SJSA1 (cell line): Measurements from ENCODE around the gene C2orf42. TPM values are rescaled to one million over a fixed set of nuclear protein-coding genes. Genes with fewer than 3 reads are reported as not detected.
"Not testable (repeated sequence)": the region's sequence is repeated elsewhere in the genome, so short reads cannot be mapped to it uniquely, and the experiment has no call there.

ENCODE experiments used
- DNase-seq, 2 experiments: peaks; one replicate each; pipeline ENCODE4 v3.0.0-alpha.2; 2015 to 2020; ENCODE audit warnings: low spot score in 2 of 2, low read depth in 1 of 2
- H3K27ac ChIP-seq: fragments of 250-450 bp; sonication (Bioruptor Pico); 2 replicates; pipeline ENCODE4 v1.5.1; 2020; ENCODE audit warnings: mild to moderate bottlenecking, moderate library complexity
- H3K27me3 ChIP-seq: fragments of 250-450 bp; sonication (Bioruptor Pico); replicated peaks from 2 replicates; pipeline ENCODE4 v1.5.1; 2020; ENCODE audit warnings: mild to moderate bottlenecking, moderate library complexity
- H3K36me3 ChIP-seq: fragments of 250-450 bp; sonication (Bioruptor Pico); 2 replicates; pipeline ENCODE4 v1.5.1; 2020; ENCODE audit warnings: mild to moderate bottlenecking
- H3K4me1 ChIP-seq: fragments of 250-450 bp; sonication (Bioruptor Pico); replicated peaks from 2 replicates; pipeline ENCODE4 v1.6.1; 2021; ENCODE audit warnings: mild to moderate bottlenecking
- H3K4me3 ChIP-seq: fragments of 250-450 bp; sonication (Bioruptor Pico); 2 replicates; pipeline ENCODE4 v1.5.1; 2020; ENCODE audit warnings: mild to moderate bottlenecking
- H3K9me3 ChIP-seq: fragments of 250-450 bp; sonication (Bioruptor Pico); replicated peaks from 2 replicates; pipeline ENCODE4 v1.5.1; 2020; ENCODE audit warnings: mild to moderate bottlenecking
- total RNA-seq: library from RNA; depleted of rRNA; stranded (reverse); fragments of >200 nt; shearing (Covaris generic); gene quantifications from 2 replicates; pipeline ENCODE4 v1.2.3, GENCODE V29; 2014

Gene C2orf42
- total RNA-seq, 1 experiment from 2014 or later = 13.7 TPM

- H3K27me3 ChIP-seq = no peaks in the 10 kb centered on the region
- no peaks in the 10 kb centered on the region for H3K36me3 ChIP-seq
- H3K4me3 ChIP-seq = no peak overlapping the region
- H3K4me1 ChIP-seq = no peaks in the 10 kb centered on the region
- H3K27ac ChIP-seq = no peak overlapping the region
- H3K9me3 ChIP-seq = no peaks in the 10 kb centered on the region
- DNase-seq = no peak
Observed at GRCh38 chr2:70201225-70201768, 10.5 kb upstream of the C2orf42 start.

- H3K27me3 ChIP-seq = no peaks in the 10 kb centered on the region
- H3K4me1 ChIP-seq = no peaks in the 10 kb centered on the region
- no peak for DNase-seq
- H3K4me3 ChIP-seq = no peak overlapping the region
- H3K36me3 ChIP-seq = no peaks in the 10 kb centered on the region
- no peak overlapping the region for H3K27ac ChIP-seq
- no peaks in the 10 kb centered on the region for H3K9me3 ChIP-seq
Observed at GRCh38 chr2:70199320-70199864, 8.6 kb upstream of the C2orf42 start.

GRCh38 chr2:70192516-70192915, 1.7 kb upstream of the C2orf42 start:
- Histone ChIP-seq H3K9me3 (no peaks in the 10 kb centered on the region), H3K27ac (no peak overlapping the region), H3K4me1 (peaks cover 3% of the 10 kb centered on the region; the same call in 1 of the 2 replicates), H3K27me3 (no peaks in the 10 kb centered on the region), H3K36me3 (no peaks in the 10 kb centered on the region), H3K4me3 (no peak overlapping the region)
- no peak for DNase-seq

- H3K27me3 ChIP-seq = no peaks in the 10 kb centered on the region
- H3K4me1 ChIP-seq = peaks cover 3% of the 10 kb centered on the region; the same call in 1 of the 2 replicates
- H3K4me3 ChIP-seq = peak overlapping the region; percentile 62
- DNase-seq = no peak
- H3K36me3 ChIP-seq = no peaks in the 10 kb centered on the region
- H3K27ac ChIP-seq = peak overlapping the region; percentile 94
- H3K9me3 ChIP-seq = no peaks in the 10 kb centered on the region
Observed at GRCh38 chr2:70191244-70191735, 471 bp upstream of the C2orf42 start.

- Histone ChIP-seq H3K36me3 (no peaks in the 10 kb centered on the region), H3K9me3 (no peaks in the 10 kb centered on the region), H3K27ac (no peak overlapping the region), H3K4me1 (peaks cover 3% of the 10 kb centered on the region; the same call in 1 of the 2 replicates), H3K27me3 (no peaks in the 10 kb centered on the region), H3K4me3 (no peak overlapping the region)
- DNase-seq = no peak
Observed at GRCh38 chr2:70188460-70188859, 2.4 kb downstream of the C2orf42 start.

DNA sequence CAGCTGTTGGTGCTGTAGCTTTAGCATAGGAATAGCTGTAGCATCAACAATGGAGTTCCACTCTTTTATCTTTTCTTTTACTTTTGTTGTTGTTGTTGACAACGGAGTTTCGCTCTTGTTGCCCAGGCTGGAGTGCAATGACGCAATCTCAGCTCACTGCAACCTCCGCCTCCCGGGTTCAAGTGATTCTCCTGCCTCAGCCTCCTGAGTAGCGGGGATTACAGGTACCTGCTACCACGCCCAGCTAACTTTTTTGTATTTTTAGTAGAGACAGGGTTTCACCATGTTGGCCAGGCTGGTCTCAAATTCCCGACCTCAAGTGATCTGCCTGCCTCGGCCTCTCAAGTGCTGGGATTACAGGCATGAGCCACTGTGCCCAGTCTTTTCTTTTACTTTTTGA, 3.6 kb downstream of the C2orf42 start:
- not testable (repeated sequence) for H3K4me3 ChIP-seq, DNase-seq

DNA sequence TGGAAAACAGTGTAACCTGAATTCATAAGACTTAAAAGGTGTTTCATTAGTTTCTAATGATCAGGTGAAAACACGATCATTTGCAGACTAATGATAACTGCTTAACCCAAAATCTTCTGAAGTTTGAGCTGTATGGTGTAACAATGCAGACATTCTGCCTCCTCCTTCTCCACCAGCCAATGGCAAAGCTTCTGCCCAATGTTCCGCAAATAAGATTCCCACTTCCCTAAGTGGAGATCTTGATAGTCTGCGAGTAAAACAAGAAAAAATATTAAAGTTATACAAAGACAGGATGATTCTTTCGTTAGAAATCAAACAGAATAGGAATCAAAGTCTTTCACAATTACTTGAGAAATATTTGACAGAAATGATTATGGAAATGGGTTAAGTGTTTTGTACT, 8.1 kb downstream of the C2orf42 start:
- DNase-seq = no peak
- Histone ChIP-seq H3K27me3 (no peaks in the 10 kb centered on the region), H3K4me3 (no peak overlapping the region), H3K27ac (no peak overlapping the region), H3K36me3 (peaks cover 29% of the 10 kb centered on the region), H3K4me1 (peaks cover 6% of the 10 kb centered on the region), H3K9me3 (no peaks in the 10 kb centered on the region)

More for the DNA sequence above, 3.6 kb downstream of the C2orf42 start:
- not testable (repeated sequence) for H3K36me3 ChIP-seq, H3K27ac ChIP-seq, H3K9me3 ChIP-seq, H3K4me1 ChIP-seq, H3K27me3 ChIP-seq

DNA sequence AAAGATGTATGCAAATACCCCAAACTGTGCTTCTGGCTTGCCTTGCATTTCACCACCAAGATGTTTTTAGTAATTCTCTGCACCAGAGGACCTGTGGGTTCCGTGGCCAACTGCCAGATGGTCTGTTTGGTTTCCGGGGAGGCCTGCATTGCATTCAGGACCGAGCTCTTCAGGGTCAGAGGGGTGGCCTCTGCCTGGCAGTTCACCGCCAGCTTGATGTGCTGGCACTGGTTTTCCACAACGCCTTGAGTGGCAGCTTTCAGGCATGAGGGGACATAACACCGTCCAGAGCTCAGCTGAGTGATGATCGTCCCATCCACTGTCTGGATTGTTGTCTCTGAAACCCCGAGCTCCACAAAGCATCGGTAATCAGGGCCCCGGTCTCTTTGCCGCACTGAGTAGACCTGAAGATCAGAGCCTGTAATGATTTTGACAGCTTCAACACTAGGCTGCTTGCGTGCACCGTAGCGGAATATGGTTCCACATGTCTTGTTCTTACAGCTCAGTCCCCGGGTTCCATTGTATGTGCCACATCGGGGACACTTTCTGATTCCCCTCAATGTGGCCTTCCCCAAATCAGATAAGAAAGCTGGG, 9.4 kb downstream of the C2orf42 start:
- no peaks in the 10 kb centered on the region for H3K27me3 ChIP-seq
- H3K4me1 ChIP-seq = peaks cover 6% of the 10 kb centered on the region
- peak overlapping the region; percentile 15; the same call in 1 of the 2 replicates for H3K27ac ChIP-seq
- no peak for DNase-seq
- H3K36me3 ChIP-seq = peaks cover 36% of the 10 kb centered on the region
- H3K4me3 ChIP-seq = no peak overlapping the region
- no peaks in the 10 kb centered on the region for H3K9me3 ChIP-seq

- H3K4me1 ChIP-seq = no peaks in the 10 kb centered on the region
- H3K4me3 ChIP-seq = no peak overlapping the region
- no peaks in the 10 kb centered on the region for H3K27me3 ChIP-seq
- H3K27ac ChIP-seq = no peak overlapping the region
- peaks cover 44% of the 10 kb centered on the region for H3K36me3 ChIP-seq
- H3K9me3 ChIP-seq = no peaks in the 10 kb centered on the region
- DNase-seq = no peak
Observed at GRCh38 chr2:70173520-70173919, 17.3 kb downstream of the C2orf42 start.

GRCh38 chr2:70169654-70170245, 21.1 kb downstream of the C2orf42 start:
- not testable (repeated sequence) for H3K9me3 ChIP-seq, H3K27me3 ChIP-seq

GRCh38 chr2:70161069-70161534, 29.7 kb downstream of the C2orf42 start:
- H3K27ac ChIP-seq = no peak overlapping the region
- no peak overlapping the region for H3K4me3 ChIP-seq
- no peaks in the 10 kb centered on the region for H3K4me1 ChIP-seq
- H3K27me3 ChIP-seq = no peaks in the 10 kb centered on the region
- no peaks in the 10 kb centered on the region for H3K9me3 ChIP-seq
- peaks cover 27% of the 10 kb centered on the region for H3K36me3 ChIP-seq
- DNase-seq = no peak

More at GRCh38 chr2:70169654-70170245, 21.1 kb downstream of the C2orf42 start:
- H3K4me3 ChIP-seq, DNase-seq, H3K4me1 ChIP-seq, H3K27ac ChIP-seq: not testable (repeated sequence)
- H3K36me3 ChIP-seq = peaks cover 29% of the 10 kb centered on the region

GRCh38 chr2:70160545-70160944, 30.3 kb downstream of the C2orf42 start:
- no peak for DNase-seq
- no peaks in the 10 kb centered on the region for H3K9me3 ChIP-seq
- no peak overlapping the region for H3K4me3 ChIP-seq
- no peaks in the 10 kb centered on the region for H3K4me1 ChIP-seq
- peaks cover 22% of the 10 kb centered on the region for H3K36me3 ChIP-seq
- H3K27ac ChIP-seq = no peak overlapping the region
- no peaks in the 10 kb centered on the region for H3K27me3 ChIP-seq

DNA sequence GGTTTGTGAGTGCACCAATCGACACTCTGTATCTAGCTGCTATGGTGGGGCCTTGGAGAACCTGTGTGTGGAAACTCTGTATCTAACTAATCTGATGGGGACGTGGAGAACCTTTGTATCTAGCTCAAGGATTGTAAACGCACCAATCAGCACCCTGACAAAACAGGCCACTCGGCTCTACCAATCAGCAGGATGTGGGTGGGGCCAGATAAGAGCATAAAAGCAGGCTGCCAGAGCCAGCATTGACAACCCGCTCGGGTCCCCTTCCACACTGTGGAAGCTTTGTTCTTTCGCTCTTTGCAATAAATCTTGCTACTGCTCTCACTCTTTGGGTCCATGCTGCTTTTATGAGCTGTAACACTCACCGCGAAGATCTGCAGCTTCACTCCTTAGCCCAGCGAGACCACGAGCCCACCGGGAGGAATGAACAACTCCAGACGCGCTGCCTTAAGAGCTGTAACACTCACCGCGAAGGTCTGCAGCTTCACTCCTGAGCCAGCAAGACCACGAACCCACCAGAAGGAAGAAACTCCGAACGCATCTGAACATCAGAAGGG, 41.6 kb downstream of the C2orf42 start:
- H3K27me3 ChIP-seq, H3K27ac ChIP-seq, H3K4me1 ChIP-seq, H3K4me3 ChIP-seq, H3K9me3 ChIP-seq, DNase-seq, H3K36me3 ChIP-seq: not testable (repeated sequence)
